Stimulated activated naive CD4-positive, alpha-beta T cell (primary cell): ENCODE results near the gene MYO1E.
"Not testable (repeated sequence)": the region's sequence is repeated elsewhere in the genome, so short reads cannot be mapped to it uniquely, and the experiment has no call there.

Experiments
- DNase-seq, 6 experiments: peaks; one replicate each; lab custom pipeline; 2025; lab: John Stamatoyannopoulos, UW

Gene MYO1E

DNA sequence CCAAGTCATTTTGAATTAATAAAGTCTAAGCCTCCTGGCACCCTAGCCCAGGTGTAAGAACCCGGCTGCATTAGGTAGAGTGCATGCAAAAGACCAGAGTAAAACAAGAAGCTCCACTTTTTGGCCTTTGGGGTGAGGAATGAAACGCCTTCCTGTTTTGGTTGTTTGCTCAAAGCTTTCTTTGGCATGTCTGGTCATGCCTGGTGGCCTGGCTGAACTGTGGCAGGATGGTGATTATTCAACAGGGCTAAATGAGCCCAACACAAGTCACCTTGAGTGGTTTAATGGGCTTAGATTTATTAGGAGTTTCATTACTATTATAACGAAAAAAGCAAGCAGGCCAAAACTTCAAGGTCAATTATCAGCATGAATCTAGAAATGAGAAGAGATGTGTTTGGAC lies 206.9 kb downstream of the MYO1E start:
- no peak for DNase-seq

DNA sequence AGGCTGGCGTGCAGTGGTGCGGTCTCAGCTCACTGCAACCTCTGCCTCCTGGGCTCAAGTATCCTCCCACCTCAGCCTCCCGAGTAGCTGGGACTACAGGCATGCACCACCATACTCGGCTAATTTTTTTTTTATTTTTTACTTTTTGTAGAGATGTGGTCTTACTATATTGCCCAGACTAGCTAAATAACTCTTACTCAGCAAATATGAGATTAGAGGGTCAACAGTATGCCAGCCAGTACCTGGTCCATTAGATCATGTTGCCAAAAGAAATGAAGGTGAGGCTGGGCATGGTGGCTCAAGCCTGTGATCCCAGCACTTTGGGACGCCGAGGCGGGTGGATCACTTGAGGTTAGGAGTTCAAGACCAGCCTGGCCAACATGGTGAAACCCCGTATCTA lies 210.6 kb downstream of the MYO1E start:
- not testable (repeated sequence) for DNase-seq

GRCh38 chr15:59160880-59161593 lies 211.6 kb downstream of the MYO1E start:
- DNase-seq: peak in 2 of 6 experiments; percentile 1 to 3

GRCh38 chr15:59159210-59159609 lies 213.5 kb downstream of the MYO1E start:
- DNase-seq: no peak

GRCh38 chr15:59158701-59159034 lies 214.0 kb downstream of the MYO1E start:
- no peak for DNase-seq

GRCh38 chr15:59157840-59158700 lies 214.6 kb downstream of the MYO1E start:
- no peak for DNase-seq

DNA sequence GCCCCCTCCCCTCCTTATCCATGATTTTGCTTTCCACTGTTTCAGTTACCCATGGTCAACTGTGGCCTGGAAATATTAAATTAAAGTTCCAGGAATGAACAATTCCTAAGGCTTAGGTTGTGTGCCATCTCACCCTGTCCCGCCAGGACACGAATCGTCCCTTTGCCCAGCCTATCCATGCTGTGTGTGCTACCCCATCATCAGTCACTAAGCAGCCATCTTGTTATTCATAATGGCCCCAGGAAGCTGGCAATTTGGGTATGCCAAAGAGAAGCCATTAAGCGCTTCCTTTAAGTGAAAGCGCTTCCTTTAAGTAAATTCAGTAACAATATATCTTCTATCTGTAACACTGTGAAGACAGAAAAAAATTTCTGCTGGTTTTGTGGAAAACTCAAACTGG lies 215.3 kb downstream of the MYO1E start:
- no peak for DNase-seq

DNA sequence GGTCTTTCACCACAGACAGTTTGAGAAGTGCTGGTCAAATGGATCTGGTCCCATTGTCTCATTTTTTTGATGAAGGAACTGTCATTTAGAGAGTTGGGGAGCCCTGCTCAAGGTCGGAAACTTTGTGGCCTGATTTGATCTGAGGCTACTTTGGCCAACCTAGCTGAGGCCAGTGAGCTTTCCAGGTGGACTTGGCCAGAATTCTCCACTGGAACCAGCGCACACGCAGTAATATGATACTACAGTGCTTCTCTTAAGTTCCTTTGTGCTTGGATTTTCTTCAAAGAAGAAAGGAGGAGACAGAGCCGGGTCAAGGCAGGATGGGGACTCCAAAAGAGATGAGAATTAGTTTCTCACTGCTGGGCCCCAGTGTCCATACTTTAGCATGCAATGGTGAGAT lies 217.2 kb downstream of the MYO1E start:
- no peak for DNase-seq

GRCh38 chr15:59154243-59154642 lies 218.4 kb downstream of the MYO1E start:
- DNase-seq: no peak

DNA sequence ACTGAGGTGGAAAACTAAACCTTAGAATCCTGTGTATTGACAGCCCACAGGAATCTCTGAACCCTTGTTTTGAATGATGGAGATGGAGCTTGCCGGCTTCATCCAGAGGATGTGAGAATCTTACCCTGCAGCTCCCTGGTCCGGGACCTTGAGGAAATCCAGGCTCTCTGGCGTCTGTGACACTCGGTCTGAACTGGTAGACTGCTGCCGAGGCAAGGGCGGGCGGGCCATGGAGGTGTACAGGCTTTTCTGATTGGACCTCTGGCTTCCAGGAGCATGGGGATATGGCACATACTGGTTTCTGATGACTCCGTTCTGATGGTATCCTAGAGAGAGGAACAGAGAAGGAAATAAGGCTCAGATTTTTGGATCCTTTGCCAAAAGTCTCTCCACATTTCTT lies 219.2 kb downstream of the MYO1E start:
- no peak for DNase-seq

- no peak for DNase-seq
Measured at GRCh38 chr15:59152694-59153450, 219.8 kb downstream of the MYO1E start.

DNA sequence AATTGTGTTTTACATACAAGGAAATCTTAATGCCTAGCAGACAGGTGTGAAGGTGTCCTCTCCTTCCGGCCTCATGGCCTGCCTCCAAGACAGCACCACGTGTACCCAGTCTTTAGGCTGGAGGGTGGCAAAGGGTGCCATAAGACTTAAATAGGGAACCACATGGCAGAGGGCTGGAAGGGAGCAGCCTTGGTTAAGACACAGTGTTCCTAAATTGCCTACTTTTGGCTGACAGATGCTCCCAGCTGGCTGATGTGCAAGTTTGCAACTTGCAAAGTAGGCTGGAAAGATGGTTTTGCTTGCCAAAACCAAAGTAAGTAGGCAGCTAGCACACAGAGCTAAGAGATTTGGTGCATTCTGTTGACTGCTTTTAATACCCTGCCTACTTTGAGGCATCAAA lies 222.5 kb downstream of the MYO1E start:
- no peak for DNase-seq

DNA sequence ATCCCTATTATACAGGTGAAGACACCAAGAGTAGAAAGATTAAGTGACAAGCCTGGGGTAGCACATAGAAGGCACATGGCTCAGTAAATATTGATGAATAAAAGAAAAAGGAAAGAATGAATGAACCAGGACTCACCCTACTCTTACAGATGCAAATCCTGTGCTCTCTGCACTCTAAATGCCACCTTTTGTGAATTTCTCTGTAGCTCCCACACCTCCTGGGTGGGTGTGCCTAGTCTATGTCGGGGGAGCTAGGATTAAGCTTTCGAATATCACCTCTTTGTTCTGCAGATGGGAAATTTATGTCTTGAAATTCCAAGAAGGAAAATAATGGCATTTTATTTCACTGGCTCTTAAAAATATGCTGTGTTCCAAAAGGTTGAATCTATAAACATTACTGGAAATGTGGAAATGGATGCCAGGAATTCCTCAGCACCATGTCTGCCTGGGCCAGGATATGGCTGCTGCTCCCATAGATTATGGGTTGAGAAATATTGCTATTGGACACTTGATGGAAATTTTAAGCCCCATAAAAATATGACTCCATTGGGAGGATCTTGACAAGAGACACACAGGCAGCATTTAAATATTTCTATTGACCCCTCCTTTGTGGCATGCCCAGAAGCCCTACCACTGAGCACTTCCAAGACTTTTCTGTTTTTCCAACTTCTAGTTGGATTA lies 224.4 kb downstream of the MYO1E start:
- no peak for DNase-seq

GRCh38 chr15:59147666-59148065 lies 225.0 kb downstream of the MYO1E start:
- DNase-seq: no peak

GRCh38 chr15:59144594-59144993 lies 228.1 kb downstream of the MYO1E start:
- not testable (repeated sequence) for DNase-seq

DNA sequence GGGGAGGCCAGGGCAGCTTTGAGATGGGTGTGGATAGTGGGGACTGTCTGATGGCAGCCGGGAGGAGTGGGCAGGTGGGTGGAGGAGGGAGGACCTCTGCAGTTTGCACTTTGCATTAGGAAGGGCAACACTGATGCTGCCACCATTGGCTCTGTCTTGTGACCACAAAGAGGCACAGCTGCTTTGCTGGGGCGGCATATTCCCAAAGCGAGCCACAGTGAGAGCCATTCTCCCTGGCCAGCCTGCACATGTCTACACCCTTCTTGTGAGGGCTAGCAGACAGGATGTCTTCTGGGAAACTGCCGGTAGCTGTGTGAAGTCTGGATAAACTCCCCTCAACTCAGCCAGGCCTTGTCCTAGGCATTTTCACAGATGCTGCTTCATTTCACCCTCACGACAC lies 229.4 kb downstream of the MYO1E start:
- no peak for DNase-seq

GRCh38 chr15:59140422-59141226 lies 232.0 kb downstream of the MYO1E start:
- DNase-seq: no peak

GRCh38 chr15:59138243-59138642 lies 234.4 kb downstream of the MYO1E start:
- DNase-seq: peak; percentile 5 to 40 (median 23)

DNA sequence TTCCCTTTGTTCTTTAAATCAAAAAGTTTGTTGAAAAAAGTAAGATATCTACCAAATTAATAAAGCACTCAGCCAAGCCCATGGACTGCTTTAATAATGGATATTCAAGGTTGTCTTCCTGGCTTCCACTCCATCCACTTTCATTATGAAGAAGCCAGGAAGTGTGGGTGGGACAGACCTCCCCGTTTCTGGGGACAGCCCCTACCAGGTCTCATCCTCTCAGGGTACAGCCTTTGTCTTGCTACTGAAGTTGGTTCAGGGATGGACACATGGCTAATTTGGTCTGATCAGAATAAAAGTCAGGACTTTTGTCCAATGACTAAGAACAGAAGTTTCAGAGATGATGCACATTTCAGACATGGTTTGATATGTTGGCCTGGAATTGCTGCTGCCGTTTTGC lies 235.1 kb downstream of the MYO1E start:
- no peak for DNase-seq

- DNase-seq: no peak
Measured at GRCh38 chr15:59133929-59134427, 238.7 kb downstream of the MYO1E start.

- DNase-seq: no peak
Measured at GRCh38 chr15:59131969-59132562, 240.6 kb downstream of the MYO1E start.
